Measurements from ENCODE around the gene NCS1. TPM values are rescaled to one million over a fixed set of nuclear protein-coding genes. Genes with fewer than 3 reads are reported as not detected.
A peak's percentile ranks its signal among the peaks of the same experiment; 100 is the strongest.

NCS1 gene
- total RNA-seq, 2 experiments from 2014 or later: 3.3 TPM

DNA sequence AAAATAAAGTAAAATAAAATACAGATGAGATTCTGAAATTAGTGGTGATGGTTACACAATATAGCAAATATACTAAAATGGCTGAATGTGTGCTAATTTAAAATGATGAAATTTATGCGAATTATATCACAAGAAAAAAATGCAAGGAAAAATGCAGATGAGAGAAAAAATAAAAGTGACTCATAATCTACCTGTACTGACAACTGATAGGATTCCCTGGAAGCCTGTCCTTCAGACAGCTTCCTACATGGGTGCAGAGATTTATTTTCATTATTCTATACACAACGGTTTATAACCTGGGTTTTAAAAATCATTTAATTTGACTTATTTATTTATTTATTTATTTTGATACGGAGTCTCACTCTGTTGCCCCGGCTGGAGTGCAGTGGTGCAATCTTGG lies 5.8 kb upstream of the NCS1 start:
- DNase-seq: no peak
- no peaks in the 10 kb centered on the region for H3K36me3 Mint-ChIP-seq (ENCODE audit: low read depth)
- H3K27ac Mint-ChIP-seq: no peak overlapping the region
- H3K9me3 Mint-ChIP-seq (ENCODE audit: insufficient read depth): no peaks in the 10 kb centered on the region
- peaks cover 9% of the 10 kb centered on the region for H3K4me1 Mint-ChIP-seq (ENCODE audit: low read depth)
- ATAC-seq: no peak
- H3K27me3 Mint-ChIP-seq (ENCODE audit: low read depth): peaks cover 16% of the 10 kb centered on the region
- POLR2A ChIA-PET: no interaction called here
- H3K4me3 Mint-ChIP-seq: no peak overlapping the region
- CTCF ChIA-PET: no interaction called here

GRCh38 chr9:130167927-130168326 lies 4.3 kb upstream of the NCS1 start:
- Mint-ChIP-seq H3K27ac (no peak overlapping the region), H3K4me1 (ENCODE audit: low read depth) (peaks cover 9% of the 10 kb centered on the region), H3K27me3 (ENCODE audit: low read depth) (peaks cover 17% of the 10 kb centered on the region), H3K9me3 (ENCODE audit: insufficient read depth) (no peaks in the 10 kb centered on the region), H3K36me3 (ENCODE audit: low read depth) (no peaks in the 10 kb centered on the region), H3K4me3 (no peak overlapping the region)
- DNase-seq: no peak
- no peak for ATAC-seq
- ChIA-PET CTCF (interaction anchor here (1.8 kb wide), 1 partner anchor 61 kb away, joined by 5 read pairs; no protein-coding TSS in a partner anchor), POLR2A (no interaction called here)

DNA sequence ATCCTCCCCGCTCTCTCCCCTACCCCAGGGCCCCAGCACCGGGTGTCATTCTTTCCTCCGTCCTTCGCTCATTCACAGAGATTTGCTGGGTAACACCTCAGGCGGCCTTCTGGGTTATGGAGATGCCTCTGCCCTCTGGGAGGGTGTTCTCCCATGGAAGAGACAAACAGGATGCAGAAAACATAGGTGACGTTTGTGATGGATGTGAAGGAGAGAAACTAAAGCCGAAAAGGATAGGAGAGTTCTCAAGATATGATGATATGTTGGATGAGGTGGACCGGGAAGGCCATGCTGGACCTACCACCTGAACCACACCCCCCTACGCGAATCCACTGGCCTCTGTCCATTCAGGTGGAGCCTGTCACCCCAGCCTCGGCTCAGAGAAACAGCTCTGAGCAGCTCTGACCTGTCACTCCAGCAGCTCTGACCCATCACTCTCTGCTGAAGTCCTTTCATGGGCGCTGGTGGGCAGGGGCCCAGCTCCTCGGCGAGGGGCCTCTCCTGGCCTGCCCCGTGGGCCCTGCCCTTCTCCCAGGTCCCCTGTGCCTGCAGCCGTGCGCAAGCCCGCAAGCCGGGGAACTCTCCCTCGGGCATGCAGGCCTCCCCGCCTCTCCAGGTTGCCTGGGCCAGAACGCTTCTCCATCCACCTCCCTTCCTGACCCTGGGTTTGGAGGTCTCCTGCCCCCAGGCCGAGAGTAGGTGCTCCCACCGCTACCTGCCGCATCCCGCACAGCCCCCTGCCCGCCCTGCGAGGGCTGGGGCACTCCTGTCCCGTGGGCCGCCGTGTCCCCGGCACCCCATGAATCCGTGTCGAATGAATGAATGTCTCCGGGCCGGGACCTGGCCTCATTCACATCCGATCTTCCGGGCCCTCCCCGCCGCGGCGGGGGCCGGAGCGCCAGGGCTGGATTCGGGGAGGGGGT lies 717 bp upstream of the NCS1 start:
- CTCF ChIA-PET: no interaction called here
- Mint-ChIP-seq H3K9me3 (ENCODE audit: insufficient read depth) (no peaks in the 10 kb centered on the region), H3K36me3 (ENCODE audit: low read depth) (no peaks in the 10 kb centered on the region), H3K27ac (no peak overlapping the region), H3K4me3 (peak overlapping the region; percentile 28), H3K4me1 (ENCODE audit: low read depth) (peaks cover 12% of the 10 kb centered on the region), H3K27me3 (ENCODE audit: low read depth) (peaks cover 28% of the 10 kb centered on the region)
- DNase-seq (no peak), ATAC-seq (no peak)
- POLR2A ChIA-PET: no interaction called here

DNA sequence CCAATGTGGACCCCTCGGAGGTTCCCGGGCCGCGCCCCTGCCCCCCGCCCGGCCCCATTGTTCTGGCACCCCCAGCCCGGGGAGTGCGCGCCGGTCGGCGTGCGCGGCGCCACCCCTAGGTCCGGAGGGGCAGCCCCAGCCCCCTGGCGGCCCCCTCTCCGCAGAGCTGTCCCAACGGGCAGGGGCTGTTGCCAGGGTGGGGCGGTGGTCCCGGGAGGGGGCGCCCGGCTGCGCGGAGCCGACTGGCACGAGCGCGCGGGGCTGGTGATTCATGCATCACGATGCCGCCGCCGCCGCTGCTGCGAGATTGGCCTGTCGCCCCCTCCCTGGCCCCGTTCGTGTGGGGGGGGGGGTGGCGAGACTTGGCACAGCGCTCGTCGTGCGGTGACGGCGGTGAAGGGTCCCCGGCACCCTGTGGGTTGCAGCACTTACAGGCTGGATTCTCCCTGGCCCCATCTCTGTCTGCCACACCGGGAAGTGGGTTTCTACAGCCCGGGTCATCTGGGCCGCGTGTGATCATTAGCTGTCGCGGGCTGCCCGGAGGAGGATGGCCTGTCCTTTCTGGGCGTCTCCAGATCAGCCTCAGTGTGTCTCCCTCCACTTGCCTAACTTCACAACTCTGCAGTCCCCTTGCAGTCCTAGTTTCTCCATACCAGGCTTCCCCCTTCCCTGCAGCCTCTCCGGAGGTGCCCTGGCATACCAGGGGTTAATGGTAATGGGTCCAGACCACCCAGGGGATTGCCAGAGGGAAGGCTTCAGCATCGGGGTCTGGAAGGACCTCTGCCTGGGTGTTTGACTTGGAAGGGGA lies 858 bp downstream of the NCS1 start:
- peak overlapping the region; percentile 61 for H3K4me3 Mint-ChIP-seq
- DNase-seq: no peak
- CTCF ChIA-PET: no interaction called here
- H3K27me3 Mint-ChIP-seq (ENCODE audit: low read depth): peaks cover 28% of the 10 kb centered on the region
- POLR2A ChIA-PET: interaction anchor here (0.6 kb wide), 1 partner anchor 284 kb away, joined by 3 read pairs; no protein-coding TSS in a partner anchor
- no peaks in the 10 kb centered on the region for H3K36me3 Mint-ChIP-seq (ENCODE audit: low read depth)
- peaks cover 5% of the 10 kb centered on the region for H3K4me1 Mint-ChIP-seq (ENCODE audit: low read depth)
- no peak overlapping the region for H3K27ac Mint-ChIP-seq
- H3K9me3 Mint-ChIP-seq (ENCODE audit: insufficient read depth): no peaks in the 10 kb centered on the region
- no peak for ATAC-seq

DNA sequence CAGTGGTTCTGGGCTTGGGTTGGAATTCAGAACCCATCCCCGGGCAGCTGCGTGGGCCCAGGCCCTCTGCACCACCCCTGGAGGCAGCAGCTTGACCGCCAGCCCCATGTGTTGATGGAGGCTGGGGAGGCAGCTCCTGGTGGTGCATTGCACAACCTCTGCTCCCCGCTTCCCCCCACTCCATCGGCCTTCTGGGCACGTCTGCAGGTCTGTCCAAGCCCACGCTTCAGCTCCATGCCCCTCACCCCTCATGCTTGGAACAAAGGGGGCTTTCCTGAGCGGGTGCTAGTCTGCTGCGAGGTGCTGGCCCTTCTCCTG lies 1.4 kb downstream of the NCS1 start:
- no peak for DNase-seq
- H3K27ac Mint-ChIP-seq: no peak overlapping the region
- no peak for ATAC-seq
- ChIA-PET CTCF (interaction anchor here (0.9 kb wide), 1 partner anchor 66 kb away, joined by 3 read pairs; no protein-coding TSS in a partner anchor), POLR2A (no interaction called here)
- no peaks in the 10 kb centered on the region for H3K36me3 Mint-ChIP-seq (ENCODE audit: low read depth)
- peaks cover 28% of the 10 kb centered on the region for H3K27me3 Mint-ChIP-seq (ENCODE audit: low read depth)
- H3K4me3 Mint-ChIP-seq: peak overlapping the region; percentile 61
- H3K9me3 Mint-ChIP-seq (ENCODE audit: insufficient read depth): no peaks in the 10 kb centered on the region
- peaks cover 5% of the 10 kb centered on the region for H3K4me1 Mint-ChIP-seq (ENCODE audit: low read depth)

DNA sequence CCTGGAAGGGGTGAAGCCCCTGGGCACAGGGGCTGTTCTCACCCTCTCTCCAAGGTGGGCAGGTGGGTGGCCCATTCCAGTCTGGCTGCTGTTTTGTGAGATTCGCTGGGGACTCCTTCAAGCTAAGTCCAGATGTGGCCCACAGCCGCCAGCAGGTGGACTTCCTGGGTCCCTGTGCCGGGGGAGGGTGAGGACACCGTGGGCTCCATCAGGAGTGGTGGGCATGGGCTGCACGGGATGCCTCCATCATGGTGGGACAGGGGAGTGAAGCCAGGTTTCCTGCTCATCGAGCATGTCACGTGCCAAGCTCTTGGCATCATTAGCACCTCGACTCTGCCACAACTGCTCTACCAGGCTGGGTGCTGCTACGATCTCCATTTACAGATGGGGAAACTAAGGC lies 1.8 kb downstream of the NCS1 start:
- Mint-ChIP-seq H3K9me3 (ENCODE audit: insufficient read depth) (no peaks in the 10 kb centered on the region), H3K27me3 (ENCODE audit: low read depth) (peaks cover 28% of the 10 kb centered on the region), H3K4me3 (peak overlapping the region; percentile 61), H3K27ac (no peak overlapping the region), H3K36me3 (ENCODE audit: low read depth) (no peaks in the 10 kb centered on the region), H3K4me1 (ENCODE audit: low read depth) (peaks cover 5% of the 10 kb centered on the region)
- no peak for DNase-seq
- ChIA-PET POLR2A (no interaction called here), CTCF (interaction anchor here (0.9 kb wide), 1 partner anchor 67 kb away, joined by 3 read pairs; no protein-coding TSS in a partner anchor)
- ATAC-seq: no peak

DNA sequence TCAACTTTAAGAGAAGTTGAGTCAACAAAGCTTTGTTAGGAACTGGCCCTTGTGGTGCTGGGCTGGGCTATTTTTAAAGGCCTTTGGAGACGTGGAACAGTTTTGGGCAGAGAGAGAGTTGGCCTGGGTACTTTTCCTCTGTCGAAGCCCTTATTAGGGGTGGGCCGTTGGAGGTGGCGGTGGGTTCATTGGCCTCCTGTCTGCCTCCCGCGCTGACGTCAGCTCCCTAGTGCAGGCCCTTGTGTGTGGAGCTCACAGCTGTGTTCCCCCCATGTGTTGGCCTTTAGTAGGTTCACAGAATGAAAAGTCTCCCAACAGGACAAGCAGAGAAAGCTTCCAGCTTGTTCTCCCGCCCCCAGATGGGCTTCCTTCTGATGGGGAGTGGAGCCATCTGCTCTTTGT lies 2.7 kb downstream of the NCS1 start:
- POLR2A ChIA-PET: no interaction called here
- CTCF ChIA-PET: no interaction called here

DNA sequence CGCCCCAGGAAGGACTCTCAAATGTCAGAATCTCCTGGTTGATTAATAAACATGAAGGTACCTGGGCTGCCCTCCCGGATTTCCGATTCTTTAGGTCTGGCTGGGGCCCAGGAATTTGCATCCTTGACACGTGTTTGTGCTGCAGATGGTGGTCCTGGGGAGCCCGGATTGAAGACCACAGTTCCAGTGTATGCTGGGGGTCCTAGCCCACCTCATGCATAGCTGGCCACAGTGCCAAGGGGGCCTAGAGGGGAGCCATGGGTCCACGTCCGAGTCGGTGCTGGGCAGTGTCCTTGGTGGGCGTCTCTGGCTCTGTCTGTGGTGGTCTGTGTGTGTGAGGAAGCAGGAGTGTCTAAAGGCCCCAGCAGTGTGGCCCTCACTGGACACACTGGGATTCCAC lies 3.2 kb downstream of the NCS1 start:
- DNase-seq (no peak), ATAC-seq (no peak)
- no peak overlapping the region for H3K4me3 Mint-ChIP-seq
- ChIA-PET POLR2A (no interaction called here), CTCF (no interaction called here)
- peaks cover 3% of the 10 kb centered on the region for H3K4me1 Mint-ChIP-seq (ENCODE audit: low read depth)
- H3K36me3 Mint-ChIP-seq (ENCODE audit: low read depth): no peaks in the 10 kb centered on the region
- no peak overlapping the region for H3K27ac Mint-ChIP-seq
- peaks cover 22% of the 10 kb centered on the region for H3K27me3 Mint-ChIP-seq (ENCODE audit: low read depth)
- no peaks in the 10 kb centered on the region for H3K9me3 Mint-ChIP-seq (ENCODE audit: insufficient read depth)

More for the DNA sequence above, 2.7 kb downstream of the NCS1 start:
- DNase-seq (no peak), ATAC-seq (no peak)
- Mint-ChIP-seq H3K4me3 (no peak overlapping the region), H3K4me1 (ENCODE audit: low read depth) (peaks cover 5% of the 10 kb centered on the region), H3K9me3 (ENCODE audit: insufficient read depth) (no peaks in the 10 kb centered on the region), H3K27ac (no peak overlapping the region), H3K36me3 (ENCODE audit: low read depth) (no peaks in the 10 kb centered on the region), H3K27me3 (ENCODE audit: low read depth) (peaks cover 24% of the 10 kb centered on the region)

- no peak overlapping the region for H3K4me3 Mint-ChIP-seq
- POLR2A ChIA-PET: no interaction called here
- ATAC-seq: no peak
Observed at GRCh38 chr9:130176760-130177159, 4.6 kb downstream of the NCS1 start.

GRCh38 chr9:130177898-130178805 lies 5.9 kb downstream of the NCS1 start:
- DNase-seq: no peak
- Mint-ChIP-seq H3K36me3 (ENCODE audit: low read depth) (no peaks in the 10 kb centered on the region), H3K4me1 (ENCODE audit: low read depth) (peaks cover 3% of the 10 kb centered on the region), H3K27me3 (ENCODE audit: low read depth) (peaks cover 11% of the 10 kb centered on the region), H3K4me3 (no peak overlapping the region), H3K9me3 (ENCODE audit: insufficient read depth) (no peaks in the 10 kb centered on the region), H3K27ac (no peak overlapping the region)
- no peak for ATAC-seq
- ChIA-PET CTCF (interaction anchor here (1.2 kb wide), 1 partner anchor 71 kb away, joined by 3 read pairs; no protein-coding TSS in a partner anchor), POLR2A (no interaction called here)

More at GRCh38 chr9:130176760-130177159, 4.6 kb downstream of the NCS1 start:
- Mint-ChIP-seq H3K27ac (no peak overlapping the region), H3K9me3 (ENCODE audit: insufficient read depth) (no peaks in the 10 kb centered on the region), H3K4me1 (ENCODE audit: low read depth) (peaks cover 3% of the 10 kb centered on the region), H3K27me3 (ENCODE audit: low read depth) (peaks cover 12% of the 10 kb centered on the region), H3K36me3 (ENCODE audit: low read depth) (no peaks in the 10 kb centered on the region)
- no peak for DNase-seq
- CTCF ChIA-PET: no interaction called here

- H3K36me3 Mint-ChIP-seq (ENCODE audit: low read depth): no peaks in the 10 kb centered on the region
- no peak for DNase-seq
- peaks cover 2% of the 10 kb centered on the region for H3K4me1 Mint-ChIP-seq (ENCODE audit: low read depth)
- POLR2A ChIA-PET: no interaction called here
- no peaks in the 10 kb centered on the region for H3K9me3 Mint-ChIP-seq (ENCODE audit: insufficient read depth)
- CTCF ChIA-PET: no interaction called here
- no peak for ATAC-seq
- no peak overlapping the region for H3K4me3 Mint-ChIP-seq
- H3K27ac Mint-ChIP-seq: no peak overlapping the region
- H3K27me3 Mint-ChIP-seq (ENCODE audit: low read depth): peaks cover 2% of the 10 kb centered on the region
Observed at GRCh38 chr9:130179331-130179907, 7.2 kb downstream of the NCS1 start.
